ENCODE results near the gene NEURL2.

GRCh38 chr20:45845452-45845851 lies 45.6 kb downstream of the NEURL2 start:
- TF ChIP-seq CTCF (conservative IDR thresholded peaks at IDR 0.05; ENCODE audit: low read depth in 2 of 2): no peak
- no peak for TF ChIP-seq EZH2phosphoT487 (IDR thresholded peaks at IDR 0.05; ENCODE audit: unreplicated experiment)
- no peak for TF ChIP-seq EZH2 (IDR thresholded peaks at IDR 0.05; ENCODE audit: low read depth, unreplicated experiment)
- TF ChIP-seq POLR2AphosphoS5 (IDR thresholded peaks at IDR 0.05; ENCODE audit: low read depth): no peak
- no peak for TF ChIP-seq ETS1 (IDR thresholded peaks at IDR 0.05)
- TF ChIP-seq REST (IDR thresholded peaks at IDR 0.05; ENCODE audit: unreplicated experiment): no peak

Measured in GM23338 (cell line).